Osteoblast (primary cell): ENCODE results near the gene CUZD1. TPM values are rescaled to one million over a fixed set of nuclear protein-coding genes. Genes with fewer than 3 reads are reported as not detected.

Source experiments
- DNase-seq: peaks from one replicate; pipeline ENCODE4 v3.0.0; 2011; ENCODE audit warnings: low spot score, mixed read lengths; ENCODE audit not compliant: insufficient read length; ENCODE audit errors: missing footprints
- H2AFZ ChIP-seq: 2 replicates; pipeline ENCODE4 v1.6.0; 2011; ENCODE audit warnings: mild to moderate bottlenecking, low read length
- H3K27ac ChIP-seq: 2 replicates; pipeline ENCODE4 v1.5.1; 2011; ENCODE audit warnings: mild to moderate bottlenecking, low read depth, low read length, moderate library complexity
- H3K27me3 ChIP-seq: 2 replicates; pipeline ENCODE4 v1.6.0; 2012; ENCODE audit warnings: mild to moderate bottlenecking, control low read depth, inconsistent platforms, low read length, moderate library complexity; ENCODE audit not compliant: insufficient read depth
- H3K36me3 ChIP-seq: 2 replicates; pipeline ENCODE4 v1.5.1; 2011; ENCODE audit warnings: mild to moderate bottlenecking, low read length, control low read depth, moderate library complexity; ENCODE audit not compliant: insufficient read depth
- H3K4me1 ChIP-seq: 2 replicates; pipeline ENCODE4 v1.5.1; 2011; ENCODE audit warnings: mild to moderate bottlenecking, low read length, control low read depth, moderate library complexity; ENCODE audit not compliant: insufficient read depth
- H3K4me2 ChIP-seq: 2 replicates; pipeline ENCODE4 v1.6.0; 2011; ENCODE audit warnings: mild to moderate bottlenecking, low read length; ENCODE audit not compliant: insufficient read depth
- H3K4me3 ChIP-seq: fragments of 200-600 bp; sonication (generic); 3 replicates; pipeline ENCODE4 v1.5.1; 2012; ENCODE audit warnings: mild to moderate bottlenecking, low read length, inconsistent platforms; ENCODE audit not compliant: insufficient read depth
- H3K79me2 ChIP-seq: 2 replicates; pipeline ENCODE4 v1.6.0; 2012; ENCODE audit warnings: mild to moderate bottlenecking, low read length, control low read depth, inconsistent platforms; ENCODE audit not compliant: insufficient read depth
- H3K9me3 ChIP-seq: 2 replicates; pipeline ENCODE4 v1.5.1; 2011; ENCODE audit warnings: low read depth, low read length, control low read depth
- H4K20me1 ChIP-seq: 2 replicates; pipeline ENCODE4 v1.6.0; 2012; ENCODE audit warnings: mild to moderate bottlenecking, low read length, control low read depth; ENCODE audit not compliant: insufficient read depth
- CTCF ChIP-seq: IDR thresholded peaks from 2 replicates; pipeline ENCODE4 v1.5.1; 2011; ENCODE audit warnings: mild to moderate bottlenecking, low read depth, low read length, moderate library complexity; ENCODE audit errors: extremely low read depth
- total RNA-seq: library from RNA; depleted of rRNA; stranded (reverse); fragments of >200 nt; gene quantifications from 2 replicates; pipeline ENCODE4 v1.2.3, GENCODE V29; 2012

CUZD1 gene
- total RNA-seq, 1 donor = 0.36 TPM

GRCh38 chr10:122814493-122814892 lies 31.2 kb downstream of the CUZD1 start:
- TF ChIP-seq CTCF = no peak
- H4K20me1 ChIP-seq = no peaks in the 10 kb centered on the region
- H2AFZ ChIP-seq = no peak overlapping the region
- no peak overlapping the region for H3K27ac ChIP-seq
- no peaks in the 10 kb centered on the region for H3K79me2 ChIP-seq
- H3K4me3 ChIP-seq = no peak overlapping the region
- H3K4me1 ChIP-seq = no peaks in the 10 kb centered on the region
- no peak for DNase-seq
- H3K27me3 ChIP-seq = peaks cover 8% of the 10 kb centered on the region
- H3K4me2 ChIP-seq = no peak overlapping the region
- no peaks in the 10 kb centered on the region for H3K9me3 ChIP-seq
- no peaks in the 10 kb centered on the region for H3K36me3 ChIP-seq

GRCh38 chr10:122812751-122813150 lies 32.9 kb downstream of the CUZD1 start:
- no peak overlapping the region for H3K4me3 ChIP-seq
- no peak overlapping the region for H3K27ac ChIP-seq
- H3K36me3 ChIP-seq = no peaks in the 10 kb centered on the region
- no peaks in the 10 kb centered on the region for H3K9me3 ChIP-seq
- H4K20me1 ChIP-seq = no peaks in the 10 kb centered on the region
- TF ChIP-seq CTCF = no peak
- peaks cover under 1% of the 10 kb centered on the region for H3K27me3 ChIP-seq
- no peaks in the 10 kb centered on the region for H3K4me1 ChIP-seq
- no peak overlapping the region for H3K4me2 ChIP-seq
- no peaks in the 10 kb centered on the region for H3K79me2 ChIP-seq
- no peak for DNase-seq
- H2AFZ ChIP-seq = no peak overlapping the region

- Histone ChIP-seq H3K9me3 (no peaks in the 10 kb centered on the region), H3K4me1 (no peaks in the 10 kb centered on the region), H3K4me2 (no peak overlapping the region), H4K20me1 (no peaks in the 10 kb centered on the region), H3K79me2 (no peaks in the 10 kb centered on the region), H3K27me3 (no peaks in the 10 kb centered on the region), H3K4me3 (no peak overlapping the region), H3K36me3 (no peaks in the 10 kb centered on the region), H2AFZ (no peak overlapping the region), H3K27ac (no peak overlapping the region)
- no peak for TF ChIP-seq CTCF
- no peak for DNase-seq
Measured at GRCh38 chr10:122802282-122802681, 43.4 kb downstream of the CUZD1 start.

- no peak for TF ChIP-seq CTCF
- Histone ChIP-seq H3K36me3 (no peaks in the 10 kb centered on the region), H3K4me2 (no peak overlapping the region), H3K9me3 (no peaks in the 10 kb centered on the region), H3K27me3 (no peaks in the 10 kb centered on the region), H2AFZ (no peak overlapping the region), H4K20me1 (no peaks in the 10 kb centered on the region), H3K4me3 (no peak overlapping the region), H3K79me2 (no peaks in the 10 kb centered on the region), H3K4me1 (no peaks in the 10 kb centered on the region), H3K27ac (no peak overlapping the region)
- no peak for DNase-seq
Measured at GRCh38 chr10:122798704-122799231, 46.9 kb downstream of the CUZD1 start.
